ENCODE data around the gene ETV6.

ETV6 gene

DNA sequence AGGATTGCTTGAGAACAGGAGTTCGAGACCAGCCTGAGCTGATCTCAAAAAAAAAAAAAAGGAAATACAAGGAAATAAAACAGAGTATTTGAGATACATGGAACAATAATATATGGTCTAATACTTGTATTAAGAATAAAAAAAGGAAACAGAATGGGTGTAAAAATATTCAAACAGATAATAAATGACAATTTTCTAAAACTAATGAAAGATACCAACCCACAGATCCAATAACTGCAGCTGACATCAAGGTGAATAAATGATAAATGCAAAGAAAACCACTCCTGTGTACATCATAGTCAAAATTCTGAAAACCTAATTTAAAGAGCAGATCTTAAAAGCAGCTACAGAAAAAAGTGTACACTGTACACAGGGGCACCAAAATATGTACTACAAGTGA lies 4.1 kb upstream of the ETV6 start:
- no peak for DNase-seq (ENCODE audit: low read depth)

DNA sequence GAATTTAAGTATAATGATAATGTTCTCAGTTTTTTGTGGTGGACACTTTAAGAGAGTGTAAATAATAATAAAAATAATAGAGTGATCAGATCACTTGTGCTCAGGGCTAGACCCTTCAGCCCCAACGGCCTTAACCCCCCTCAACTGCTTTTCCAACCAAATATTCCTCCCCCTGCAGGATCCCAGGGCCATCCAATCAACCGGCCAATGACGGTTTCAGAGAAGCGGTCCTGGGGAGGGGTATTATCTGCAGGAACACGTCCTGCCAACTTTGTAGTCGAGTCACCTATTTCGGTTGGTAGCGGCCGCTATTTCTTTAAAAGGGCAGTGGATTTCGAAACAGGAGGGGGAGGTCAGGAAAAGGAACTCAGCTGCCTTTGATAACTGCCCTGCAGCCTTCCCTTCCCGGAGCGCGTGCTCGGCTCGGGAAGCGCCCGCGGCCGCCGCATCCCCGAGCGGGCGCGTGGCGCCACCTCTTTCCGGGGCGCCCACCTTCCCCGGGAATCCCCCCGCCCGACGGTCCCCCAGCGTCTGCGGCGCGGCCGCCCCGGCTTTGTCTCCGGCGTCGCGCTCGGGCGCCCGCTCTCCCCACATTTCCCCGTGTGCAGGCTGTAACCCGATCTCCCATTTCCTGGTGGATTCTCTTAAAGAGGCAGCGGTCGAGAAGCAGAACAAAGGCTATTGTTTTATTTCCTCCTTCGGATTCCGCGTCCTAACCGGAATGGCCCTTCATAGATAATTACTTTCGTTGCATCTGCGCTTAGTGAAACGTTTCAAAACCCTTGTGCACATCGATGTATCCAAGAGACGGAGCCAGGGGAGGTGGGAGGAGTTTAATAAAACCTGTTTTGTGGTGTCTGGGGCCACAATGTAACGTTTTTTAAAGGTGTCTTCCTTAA lies 711 bp upstream of the ETV6 start:
- DNase-seq (ENCODE audit: low read depth): peak; percentile 18

DNA sequence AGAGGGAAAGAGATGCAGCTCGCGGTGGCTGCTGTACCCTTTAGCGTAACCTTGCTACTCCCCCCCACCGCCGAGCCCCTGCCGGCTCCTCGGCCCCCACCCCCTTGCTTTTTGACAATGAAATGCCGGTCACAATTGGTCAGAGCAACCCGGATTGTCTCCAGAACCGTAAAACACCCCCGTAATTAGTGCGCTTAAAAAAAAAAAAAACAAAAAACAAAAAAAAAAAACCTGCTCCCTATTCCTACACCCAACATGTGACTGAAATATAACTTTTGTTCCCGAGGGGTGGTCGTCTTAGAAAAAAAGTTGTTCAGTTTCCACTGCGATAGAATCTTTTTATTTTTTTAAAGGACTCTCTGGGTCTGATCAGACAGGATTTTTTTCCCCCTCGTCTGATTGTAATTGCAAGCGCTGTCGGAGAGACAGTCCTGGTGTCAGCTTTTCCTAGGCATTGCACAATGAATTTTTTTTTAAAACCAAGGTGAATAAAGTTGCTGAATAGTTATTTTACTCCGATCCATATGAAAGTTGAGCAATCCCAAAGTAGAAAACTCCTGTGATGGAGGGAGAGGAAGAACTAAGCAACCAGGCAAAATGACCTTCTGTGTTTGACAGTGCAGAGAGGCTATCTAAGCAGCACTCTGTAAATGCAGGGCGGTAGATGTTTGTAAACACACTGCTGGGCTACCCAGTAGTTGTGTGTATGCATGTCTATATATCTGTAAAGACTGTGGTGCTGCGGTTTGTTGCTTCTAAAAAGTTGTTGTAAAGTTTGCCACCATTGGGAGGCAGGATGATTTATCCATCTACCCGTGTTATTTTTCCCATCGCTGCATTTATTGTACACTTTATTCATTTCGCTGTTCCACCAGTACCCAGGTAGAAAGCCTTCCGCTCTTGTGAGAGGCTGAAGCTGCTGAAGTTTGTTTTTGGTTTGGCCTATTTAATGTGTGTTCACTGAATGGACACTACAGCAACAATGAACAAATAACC lies 1.1 kb downstream of the ETV6 start:
- no peak for DNase-seq (ENCODE audit: low read depth)

- no peak for DNase-seq (ENCODE audit: low read depth)
Measured at GRCh38 chr12:11651381-11651780, 1.9 kb downstream of the ETV6 start.

DNA sequence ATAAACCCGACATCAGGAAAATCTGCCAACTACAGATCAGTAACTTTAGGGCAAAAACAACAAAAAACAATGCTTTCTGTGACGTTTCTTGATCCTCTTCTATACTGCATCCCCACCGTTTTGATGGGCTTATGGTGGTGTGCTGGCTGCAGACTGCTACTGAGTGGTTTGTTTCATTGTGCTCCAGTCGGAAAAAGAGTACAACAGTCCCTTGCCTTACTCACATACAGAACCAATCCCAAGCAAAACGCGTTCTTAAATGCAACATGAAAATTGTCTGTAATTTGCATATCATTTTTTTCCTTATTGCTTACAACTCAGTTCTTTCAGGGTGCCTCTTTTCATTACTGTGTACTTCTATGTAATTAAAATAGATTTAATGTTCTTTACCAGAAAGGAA lies 2.3 kb downstream of the ETV6 start:
- no peak for DNase-seq (ENCODE audit: low read depth)

- DNase-seq (ENCODE audit: low read depth): no peak
Measured at GRCh38 chr12:11652351-11653040, 3.0 kb downstream of the ETV6 start.

GRCh38 chr12:11653215-11653753 lies 3.8 kb downstream of the ETV6 start:
- DNase-seq (ENCODE audit: low read depth): peak; percentile 16

GRCh38 chr12:11654338-11654737 lies 4.9 kb downstream of the ETV6 start:
- DNase-seq (ENCODE audit: low read depth): no peak

DNA sequence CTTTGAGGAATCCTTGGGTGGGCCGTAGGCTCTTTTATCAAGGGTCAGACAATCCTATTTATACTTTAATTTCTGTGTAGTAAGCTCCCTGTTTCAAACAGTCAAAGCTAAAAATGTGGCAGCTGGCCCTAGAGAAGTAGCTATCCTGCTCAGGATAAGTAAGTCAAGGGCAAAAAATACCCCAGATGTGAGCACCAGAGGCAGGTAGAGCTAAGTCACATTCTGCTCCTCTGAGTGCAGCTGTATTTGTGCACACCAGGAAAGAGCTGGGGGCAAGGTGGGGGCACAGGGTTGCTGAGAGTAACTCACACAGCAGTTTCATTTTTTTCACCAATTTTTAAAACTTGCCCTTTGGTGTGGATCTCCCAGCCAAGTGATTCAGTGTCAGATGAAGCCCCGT lies 5.3 kb downstream of the ETV6 start:
- DNase-seq (ENCODE audit: low read depth): no peak

- DNase-seq (ENCODE audit: low read depth): no peak
Measured at GRCh38 chr12:11655842-11656241, 6.4 kb downstream of the ETV6 start.

GRCh38 chr12:11656550-11656949 lies 7.1 kb downstream of the ETV6 start:
- no peak for DNase-seq (ENCODE audit: low read depth)

- DNase-seq (ENCODE audit: low read depth): no peak
Measured at GRCh38 chr12:11657511-11657910, 8.0 kb downstream of the ETV6 start.

DNA sequence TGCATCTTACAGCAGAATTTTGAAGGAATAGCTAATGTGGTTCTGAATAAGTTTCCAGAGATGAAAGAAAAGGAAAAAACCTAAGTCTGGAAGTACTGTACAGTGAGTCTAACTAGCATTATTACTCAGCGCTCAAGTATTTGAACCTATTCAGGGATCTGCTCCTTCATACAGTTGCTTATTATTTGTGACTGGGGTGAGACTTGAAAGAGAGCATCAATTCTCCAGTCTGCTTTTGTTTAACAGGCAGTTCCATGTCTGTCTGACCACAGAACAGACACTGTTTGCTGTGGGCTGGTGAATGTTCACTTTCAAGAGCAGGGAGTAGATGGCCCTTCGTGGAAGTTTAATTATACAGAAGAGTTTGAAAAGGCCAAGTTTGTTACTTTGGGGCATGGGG lies 9.3 kb downstream of the ETV6 start:
- no peak for DNase-seq (ENCODE audit: low read depth)

DNA sequence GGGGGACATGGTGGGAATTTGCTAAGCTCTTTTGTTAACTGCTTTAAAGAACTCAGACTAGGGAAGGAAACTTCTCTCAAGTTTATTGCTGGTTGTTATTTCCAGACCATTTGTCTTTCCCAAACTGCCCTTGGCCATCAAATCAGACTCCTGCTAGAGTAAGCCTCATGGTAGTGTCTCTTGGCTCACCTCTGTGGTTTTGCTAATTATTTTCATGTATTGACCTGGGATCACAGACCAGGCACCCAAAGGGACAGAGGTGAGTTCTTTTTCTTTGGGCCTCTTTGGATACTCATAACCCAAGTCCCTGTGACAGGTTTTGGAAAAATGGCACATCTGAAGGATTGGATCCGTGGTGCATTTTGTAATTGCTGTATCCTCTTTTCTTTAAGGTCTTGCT lies 11.2 kb downstream of the ETV6 start:
- DNase-seq (ENCODE audit: low read depth): no peak

- DNase-seq (ENCODE audit: low read depth): no peak
Measured at GRCh38 chr12:11661491-11662089, 12.1 kb downstream of the ETV6 start.

DNA sequence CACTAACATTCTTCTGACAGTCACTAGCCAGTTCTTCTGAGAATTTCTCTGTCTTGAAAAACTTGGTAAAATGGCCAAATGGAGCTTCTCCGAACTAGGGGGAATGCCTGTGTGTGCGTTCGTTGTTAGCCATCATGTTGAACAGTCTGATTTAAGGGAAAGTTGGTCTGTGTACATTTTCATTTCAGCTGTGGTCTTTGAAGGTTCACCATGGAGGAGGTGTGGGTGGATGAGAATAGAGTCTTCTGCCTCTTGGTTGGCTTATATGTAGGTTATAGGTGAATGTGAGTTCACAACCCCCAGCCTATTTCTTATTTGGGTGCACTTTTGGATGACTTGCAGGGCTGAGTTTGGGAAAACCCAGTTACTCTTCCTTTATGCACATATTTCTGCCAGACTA lies 12.9 kb downstream of the ETV6 start:
- no peak for DNase-seq (ENCODE audit: low read depth)

GRCh38 chr12:11663130-11663529 lies 13.7 kb downstream of the ETV6 start:
- DNase-seq (ENCODE audit: low read depth): no peak

- no peak for DNase-seq (ENCODE audit: low read depth)
Measured at GRCh38 chr12:11664101-11664500, 14.6 kb downstream of the ETV6 start.

- no peak for DNase-seq (ENCODE audit: low read depth)
Measured at GRCh38 chr12:11666131-11667050, 16.9 kb downstream of the ETV6 start.

- no peak for DNase-seq (ENCODE audit: low read depth)
Measured at GRCh38 chr12:11667171-11667570, 17.7 kb downstream of the ETV6 start.

All from stimulated activated CD8-positive, alpha-beta memory T cell treated with anti-CD3 and anti-CD28 coated beads, Interleukin-7, amount 100 ng/mL, for 24 hours (primary cell).